Lower leg skin (tissue), 3 donors: ENCODE measurements around the gene PVR.

Experiments used
- CTCF ChIP-seq, 3 donors: fragments of 450-650 bp; IDR thresholded peaks; one replicate each; pipeline ENCODE4 v1.5.1; 2016; ENCODE audit warnings: antibody characterized with exemption in 3 of 3, mild to moderate bottlenecking in 3 of 3, moderate library complexity in 2 of 3
- POLR2A ChIP-seq, 2 donors: fragments of 450-650 bp; IDR thresholded peaks; one replicate each; pipeline ENCODE4 v1.6.1; 2016 to 2017; ENCODE audit warnings: antibody characterized with exemption in 2 of 2, mild to moderate bottlenecking in 1 of 2, moderate library complexity in 1 of 2

GRCh38 chr19:44637390-44637764 is 6.3 kb upstream of the PVR start:
- TF ChIP-seq CTCF (IDR thresholded peaks at IDR 0.05) (no peak), POLR2A (IDR thresholded peaks at IDR 0.05) (no peak)
